Omental fat pad (tissue), 4 donors: ENCODE measurements around the gene KIF26B. TPM values are rescaled to one million over a fixed set of nuclear protein-coding genes. Genes with fewer than 3 reads are reported as not detected.
"Not testable (repeated sequence)": the region's sequence is repeated elsewhere in the genome, so short reads cannot be mapped to it uniquely, and the experiment has no call there.

Source experiments
- ATAC-seq: fragments of 150-250 bp; one replicate; pipeline ENCODE4 v1.9.1; 2016; ENCODE audit warnings: mild to moderate bottlenecking, moderate library complexity; ENCODE audit not compliant: low FRiP score
- DNase-seq: peaks from one replicate; pipeline ENCODE4 v3.0.0-alpha.2; 2019; ENCODE audit warnings: low spot score
- CTCF ChIP-seq, 3 donors: fragments of 450-650 bp; IDR thresholded peaks; one replicate each; pipeline ENCODE4 v1.5.1; 2016 to 2017; ENCODE audit warnings: antibody characterized with exemption in 3 of 3, mild to moderate bottlenecking in 3 of 3, moderate library complexity in 2 of 3
- total RNA-seq, 4 donors: library from RNA; depleted of rRNA; stranded (reverse); fragments of >200 nt; gene quantifications; one replicate each; pipeline ENCODE4 v1.1.0, GENCODE V29; 2016

Gene KIF26B
- total RNA-seq, 4 donors from 2014 or later, result 0.13 to 0.96 (median 0.39) TPM

- no peak for TF ChIP-seq CTCF (IDR thresholded peaks at IDR 0.05)
- DNase-seq (no peak), ATAC-seq (no peak)
These were observed 236.2 kb downstream of the KIF26B start for GRCh38 chr1:245390975-245391374.

GRCh38 chr1:245393694-245394093 is 238.9 kb downstream of the KIF26B start:
- no peak for TF ChIP-seq CTCF (IDR thresholded peaks at IDR 0.05)
- ATAC-seq (no peak), DNase-seq (no peak)

DNA sequence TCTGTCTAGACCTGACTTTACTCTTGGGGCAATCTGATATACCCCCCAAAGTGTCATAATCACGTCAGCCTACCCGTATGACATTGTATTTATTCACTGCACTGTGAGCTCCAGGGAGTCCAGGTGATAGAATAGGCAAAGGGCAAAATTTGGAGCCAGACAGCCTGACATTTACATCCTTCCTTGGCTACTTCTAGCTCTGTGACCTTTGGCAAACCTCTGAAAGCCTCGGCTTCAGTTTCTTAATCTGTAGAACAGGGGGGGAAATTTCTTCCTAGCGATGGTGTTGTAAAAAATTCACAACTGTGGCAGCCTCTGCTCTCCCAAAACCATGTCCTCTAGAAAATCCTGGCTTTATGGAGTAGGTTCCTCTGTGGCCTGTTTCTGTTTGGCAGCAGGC is 240.9 kb downstream of the KIF26B start:
- DNase-seq (no peak), ATAC-seq (peak; percentile 51)
- no peak for TF ChIP-seq CTCF (IDR thresholded peaks at IDR 0.05)

GRCh38 chr1:245396615-245397014 is 241.8 kb downstream of the KIF26B start:
- no peak for TF ChIP-seq CTCF (IDR thresholded peaks at IDR 0.05)
- ATAC-seq, result no peak

GRCh38 chr1:245397771-245398170 is 243.0 kb downstream of the KIF26B start:
- TF ChIP-seq CTCF (IDR thresholded peaks at IDR 0.05), result no peak
- ATAC-seq (no peak), DNase-seq (no peak)

More at GRCh38 chr1:245396615-245397014, 241.8 kb downstream of the KIF26B start:
- no peak for DNase-seq

- no peak for DNase-seq
- no peak for ATAC-seq
- TF ChIP-seq CTCF (IDR thresholded peaks at IDR 0.05), result no peak
These were observed 243.4 kb downstream of the KIF26B start for GRCh38 chr1:245398180-245398579.

DNA sequence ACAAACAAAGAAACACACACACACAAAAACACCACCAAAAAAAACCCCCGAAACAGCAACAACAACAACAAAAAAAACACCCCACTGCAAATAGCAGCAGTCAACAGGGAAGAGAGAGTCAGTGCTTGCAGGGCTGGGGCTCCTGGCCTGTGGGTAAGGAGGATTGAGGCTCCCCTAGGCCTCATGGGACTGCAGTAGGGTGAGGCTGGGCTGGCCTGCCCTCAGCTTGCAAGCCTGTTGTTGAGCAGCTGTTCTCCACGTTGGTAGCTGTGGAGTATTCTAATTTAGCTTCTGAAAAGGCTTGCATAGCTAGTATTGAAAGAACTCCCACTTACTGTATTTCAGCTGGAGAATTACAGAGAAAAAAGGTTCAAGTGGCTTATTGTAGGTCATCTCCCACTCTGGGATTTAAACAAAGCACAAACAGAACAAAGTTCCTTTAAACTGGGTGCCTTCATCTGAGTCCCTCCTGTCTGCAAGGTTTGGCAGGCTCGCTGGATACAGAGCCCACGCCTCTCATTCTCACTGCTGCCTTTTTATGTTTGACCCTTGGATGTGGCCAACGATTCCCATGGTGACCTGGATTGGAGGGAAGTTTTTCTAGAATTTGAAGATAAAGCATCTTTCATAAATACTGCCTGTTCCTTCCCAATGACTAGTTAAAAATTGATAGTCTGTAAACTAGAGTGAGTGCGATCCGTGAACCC is 247.2 kb downstream of the KIF26B start:
- DNase-seq (no peak), ATAC-seq (no peak)
- TF ChIP-seq CTCF (IDR thresholded peaks at IDR 0.05), result no peak

- not testable (repeated sequence) for ATAC-seq, DNase-seq
These were observed 248.2 kb downstream of the KIF26B start for GRCh38 chr1:245402998-245403397.
